K562 (cell line): ENCODE measurements around the gene TSSK6. TPM values are rescaled to one million over a fixed set of nuclear protein-coding genes. Genes with fewer than 3 reads are reported as not detected.
A peak's percentile ranks its signal among the peaks of the same experiment; 100 is the strongest.

Experiments used
- ATAC-seq: fragments of 200-7000 bp; cut with Tn5 transposase; 3 replicates; pipeline ENCODE4 v1.9.1; 2020; ENCODE audit warnings: moderate library complexity
- BruUV-seq: library from RNA; stranded (reverse); fragments of 400-500 nt; replicated peaks from 2 replicates; lab custom pipeline; 2021; lab: Mats Ljungman, UMichigan
- CTCF ChIA-PET: fragments of 300-600 bp; formaldehyde crosslinking; extraction: SDS; loops from one replicate; lab custom pipeline; 2021; ENCODE audit warnings: low intra/inter-chr PET ratio; lab: Yijun Ruan, JAX
- POLR2A ChIA-PET: fragments of 300-600, 350-650 bp; sonication (Branson Sonifier 250); formaldehyde crosslinking; extraction: SDS; loops from one replicate; lab custom pipeline; 2021; ENCODE audit warnings: antibody characterized with exemption, inconsistent platforms; lab: Yijun Ruan, JAX
- DNase-seq, 4 experiments: peaks; one replicate each; pipeline versions ENCODE4 v3.0.0 to v3.0.0-alpha.2; 2011 to 2018; ENCODE audit warnings: low spot score in 3 of 4, mixed read lengths in 3 of 4; ENCODE audit errors: extremely low read depth in 1 of 4
- FAIRE-seq: peaks from 2 replicates; lab custom pipeline; 2011; peaks lifted over from hg19 to GRCh38; lab: Jason Lieb, UNC
- H2AFZ ChIP-seq: 2 replicates; pipeline ENCODE4 v1.6.0; 2011; ENCODE audit warnings: low read depth, low read length, control low read depth, inconsistent platforms
- H3K27ac ChIP-seq: fragments of 200-600 bp; 3 replicates; pipeline ENCODE4 v1.8.0; 2011; ENCODE audit warnings: low read depth, mild to moderate bottlenecking, control low read depth, inconsistent platforms, low read length, moderate library complexity, mixed read lengths; ENCODE audit errors: extremely low read depth
- H3K27me3 ChIP-seq, 2 experiments: fragments of 300-600 bp in 1 of 2; 2 replicates in 1 of 2; 3 replicates in 1 of 2; pipeline versions ENCODE4 v1.6.0 to v1.8.0; 2011; ENCODE audit warnings: inconsistent platforms in 2 of 2, low read length in 2 of 2, mild to moderate bottlenecking in 1 of 2, mixed read lengths in 1 of 2, moderate library complexity in 1 of 2; ENCODE audit not compliant: control insufficient read depth in 2 of 2, insufficient read depth in 2 of 2
- H3K36me3 ChIP-seq: fragments of 300-600 bp; 3 replicates; pipeline ENCODE4 v1.8.0; 2011; ENCODE audit warnings: mild to moderate bottlenecking, low read length, inconsistent platforms; ENCODE audit not compliant: control insufficient read depth, insufficient read depth
- H3K4me1 ChIP-seq, 2 experiments: fragments of 200-600 bp in 1 of 2; replicated peaks in 1 of 2; 2 replicates in 1 of 2; 3 replicates in 1 of 2; pipeline versions ENCODE4 v1.5.1 to v1.8.0; 2011; ENCODE audit warnings: inconsistent platforms in 2 of 2, low read length in 2 of 2, mild to moderate bottlenecking in 1 of 2, mixed read lengths in 1 of 2, moderate library complexity in 1 of 2; ENCODE audit not compliant: control insufficient read depth in 2 of 2, insufficient read depth in 2 of 2
- H3K4me2 ChIP-seq: 2 replicates; pipeline ENCODE4 v1.6.1; 2011; ENCODE audit warnings: low read length, control low read depth, inconsistent platforms, mixed read lengths; ENCODE audit not compliant: insufficient read depth
- H3K4me3 ChIP-seq: fragments of 200-600 bp; sonication (generic), shearing (Covaris generic); 2 replicates; pipeline ENCODE4 v1.5.1; 2016; ENCODE audit warnings: control low read depth, inconsistent platforms
- H3K79me2 ChIP-seq: fragments of 200-600 bp; 3 replicates; pipeline ENCODE4 v1.8.0; 2011; ENCODE audit warnings: low read length, inconsistent platforms; ENCODE audit not compliant: control insufficient read depth, insufficient read depth
- H3K9ac ChIP-seq, 2 experiments: 2 replicates each; pipeline versions ENCODE4 v1.6.0 to v1.6.1; 2011; ENCODE audit warnings: low read depth in 2 of 2, low read length in 2 of 2, control low read depth in 1 of 2, inconsistent platforms in 1 of 2, mild to moderate bottlenecking in 1 of 2, mixed read lengths in 1 of 2; ENCODE audit not compliant: insufficient read depth in 1 of 2
- H3K9me1 ChIP-seq: one replicate; pipeline ENCODE4 v1.6.0; 2011; ENCODE audit warnings: inconsistent platforms, mild to moderate bottlenecking, low read length, moderate library complexity; ENCODE audit not compliant: control insufficient read depth, insufficient read depth
- H3K9me3 ChIP-seq: replicated peaks from 2 replicates; pipeline ENCODE4 v1.5.1; 2011; ENCODE audit warnings: low read depth, low read length, inconsistent platforms; ENCODE audit not compliant: control insufficient read depth, insufficient read depth
- H4K20me1 ChIP-seq: replicated peaks from 2 replicates; pipeline ENCODE4 v1.6.1; 2011; ENCODE audit warnings: low read length, inconsistent platforms, mixed read lengths; ENCODE audit not compliant: control insufficient read depth, insufficient read depth
- MTF1 ChIP-seq: fragments of 250-450 bp; sonication (Bioruptor Pico); IDR thresholded peaks from 2 replicates; pipeline ENCODE4 v1.9.0; 2021; ENCODE audit warnings: moderate library complexity, mild to moderate bottlenecking, inconsistent platforms, borderline replicate concordance
- PHF8 ChIP-seq: fragments of 200-600 bp; sonication (generic); IDR thresholded peaks from 2 replicates; pipeline ENCODE4 v1.6.1; 2012; ENCODE audit warnings: mixed run types, mild to moderate bottlenecking, inconsistent platforms, low read length, moderate library complexity, borderline replicate concordance
- POLR2G ChIP-seq: fragments of 200-400 bp; formaldehyde crosslinking; IDR thresholded peaks from 2 replicates; pipeline ENCODE4 v1.6.1; 2017; ENCODE audit warnings: low read depth, mild to moderate bottlenecking, antibody characterized with exemption, low read length, moderate library complexity
- SMARCC2 ChIP-seq: fragments of 450-650 bp; IDR thresholded peaks from 2 replicates; pipeline ENCODE4 v1.6.1; 2017; ENCODE audit warnings: antibody characterized with exemption, moderate library complexity, mild to moderate bottlenecking, low read depth
- WHSC1 ChIP-seq: IDR thresholded peaks from one replicate; pipeline ENCODE4 v1.6.1; 2012; ENCODE audit warnings: low read length, control low read depth, inconsistent platforms
- WGBS: fragments of 100-300 bp; shearing (Covaris generic); methylation state at CpG from one replicate; pipeline ENCODE4 v1.1.6; 2016; ENCODE audit warnings: low coverage, mixed read lengths; ENCODE audit not compliant: insufficient coverage; ENCODE audit errors: missing lambda C conversion rate; 5-methylcytosine and 5-hydroxymethylcytosine counted together
- in situ Hi-C: fragments of 300-500 bp; cut with MboI; formaldehyde crosslinking; loops from 4 replicates; pipeline ENCODE4 v1.15.0; 2018; ENCODE audit warnings: inconsistent platforms, mixed read lengths
- intact Hi-C: fragments of 100-400 bp; cut with micrococcal nuclease; formaldehyde crosslinking; loops from 2 replicates; pipeline ENCODE4 v1.14.2; 2022
- polyA plus RNA-seq, 8 experiments: library from polyadenylated mRNA; depleted of rRNA in 4 of 8; stranded (reverse) in 5 of 8; unstranded in 3 of 8; fragments of >200 nt; fragmentation: Nextera tagmentation in 2 of 8; fragmentation: Illumina TruSeq in 1 of 8; extraction: Ambion mirVana in 2 of 8; extraction: Trizol in 1 of 8; gene quantifications; 2 replicates each; pipeline versions ENCODE4 v1.2.1 to v1.2.3, GENCODE V29; 2011 to 2014; ENCODE audit warnings: inconsistent platforms in 1 of 8, missing spikeins in 1 of 8
- total RNA-seq, 7 experiments: library from RNA; depleted of rRNA in 6 of 7; stranded (reverse); fragments of >200 nt in 6 of 7; fragmentation: Illumina TruSeq in 2 of 7; extraction: Trizol in 2 of 7; gene quantifications; 2 replicates each; pipeline versions ENCODE4 v1.2.1 to v1.2.3, GENCODE V29; 2011 to 2021; ENCODE audit warnings: low replicate concordance in 1 of 7

Gene TSSK6
- total and polyA plus RNA-seq, 9 of the 15 experiments (the other 6 are each of a cell fraction or from before 2014, with no cell fraction given): 0.21 to 2.6 (median 1.5) TPM; not detected in 3

DNA sequence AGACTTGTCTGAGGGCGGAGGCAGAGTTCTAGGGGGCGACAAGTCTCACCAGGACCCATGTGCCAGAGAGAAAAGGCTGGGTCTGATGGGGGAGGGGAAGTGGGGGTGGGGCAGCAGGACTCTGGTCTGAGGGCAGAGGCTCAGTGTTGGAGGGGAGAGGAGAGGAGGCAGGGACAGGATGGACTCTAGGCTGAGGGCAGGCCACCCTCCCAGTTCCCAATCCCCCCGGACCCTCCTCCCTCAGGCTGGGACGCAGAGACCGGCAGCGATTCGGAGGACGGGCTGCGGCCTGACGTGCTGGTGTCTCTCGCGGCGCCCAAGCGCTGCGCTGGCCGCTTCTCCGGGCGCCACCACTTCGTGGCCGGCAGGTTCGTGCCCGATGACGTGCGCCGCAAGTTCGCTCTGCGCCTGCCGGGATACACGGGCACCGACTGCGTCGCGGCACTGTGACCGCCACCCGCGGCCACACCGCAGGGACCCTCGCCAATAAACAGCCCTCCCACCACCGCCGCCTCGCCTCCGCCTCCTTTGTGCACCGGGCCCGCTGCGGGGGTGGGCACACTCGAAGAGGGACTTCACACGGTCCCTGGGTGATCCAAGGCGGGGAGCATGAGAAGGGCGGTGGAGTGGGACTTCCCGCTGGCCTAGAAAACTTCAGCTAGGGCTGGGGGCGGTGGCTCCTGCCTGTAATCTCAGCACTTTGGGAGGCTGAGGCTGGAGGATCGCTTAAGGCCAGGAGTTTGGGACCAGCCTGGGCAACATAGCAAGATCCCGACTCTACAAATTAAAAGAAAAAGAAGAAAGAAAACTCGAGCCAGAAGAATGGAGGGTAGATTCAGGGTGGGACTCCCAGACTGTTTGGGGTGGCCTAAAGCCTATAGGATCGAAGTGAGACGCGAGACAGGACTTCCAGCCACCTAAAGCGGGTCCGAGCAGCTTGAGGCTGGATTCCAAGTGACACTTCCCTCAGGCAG is 22.0 kb upstream of the TSSK6 start (continued):
- TF ChIP-seq MTF1 (CRISPR knock-in tag): no peak
- TF ChIP-seq PHF8: no peak
- TF ChIP-seq, all 486 proteins: peak for 4

DNA sequence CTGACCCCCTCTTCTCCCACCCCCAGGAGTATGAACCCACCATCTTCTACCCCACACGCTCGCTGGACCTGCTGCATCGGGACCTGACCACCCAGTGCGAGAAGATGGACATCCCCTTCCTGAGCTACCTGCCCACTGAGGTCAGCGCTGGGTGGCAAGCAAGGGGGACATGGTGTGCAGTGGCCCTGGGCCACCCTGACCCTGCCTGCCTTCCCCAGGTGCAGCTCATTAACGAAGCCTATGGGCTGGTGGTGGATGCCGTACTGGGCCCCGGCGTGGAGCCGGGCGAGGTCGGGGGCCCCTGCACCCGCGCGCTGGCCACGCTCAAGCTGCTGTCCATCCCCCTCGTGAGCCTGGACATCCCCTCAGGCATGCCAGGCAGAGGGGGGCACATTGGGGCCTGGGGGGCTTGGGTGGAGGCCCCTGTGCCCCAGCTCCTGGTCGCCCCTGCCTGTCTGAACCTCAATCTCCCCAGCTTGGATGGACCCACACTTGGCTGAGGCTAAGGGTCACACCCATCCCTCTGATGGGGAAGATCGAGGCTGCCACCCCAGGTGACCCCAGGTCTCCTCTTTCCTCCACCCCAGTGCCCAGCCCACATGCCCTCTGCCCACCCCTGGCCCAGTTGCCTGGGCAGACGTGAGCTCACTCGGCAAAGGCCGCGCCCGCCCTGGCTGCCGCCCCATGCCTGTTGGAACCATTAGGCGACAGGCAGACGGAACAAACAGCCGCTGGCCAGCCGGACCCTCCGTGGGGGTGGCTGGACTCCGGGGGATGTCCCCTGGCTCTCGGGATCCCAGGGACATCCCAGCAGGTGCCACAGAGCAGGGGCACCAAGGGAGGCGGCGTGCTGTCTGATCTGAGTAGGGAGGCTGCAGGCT is 20.2 kb upstream of the TSSK6 start:
- FAIRE-seq (no peak), ATAC-seq (no peak), DNase-seq (no peak)
- POLR2A ChIA-PET: interaction anchor here (0.5 kb wide), 1 partner anchor 227 kb away, joined by 3 read pairs; no protein-coding TSS in a partner anchor
- BruUV-seq: no TSS peak
- no peak overlapping the region for H3K4me3 ChIP-seq
- no peak overlapping the region for H3K27ac ChIP-seq
- no peaks in the 10 kb centered on the region for H3K79me2 ChIP-seq
- no peaks in the 10 kb centered on the region; the same call in 2 of the 3 replicates for H3K36me3 ChIP-seq
- intact Hi-C loops (no loop called here), in situ Hi-C loops (loop anchor here (25.0 kb wide), 1 partner anchor 102 kb away; the partner anchor contains the start of genes GMIP and LPAR2)
- H2AFZ ChIP-seq: no peak overlapping the region
- 0 out of 2 replicates have a peak, but pooled peaks cover 10% of the 10 kb centered on the region for H4K20me1 ChIP-seq
- no peak overlapping the region for H3K9ac ChIP-seq
- H3K27me3 ChIP-seq: no peaks in the 10 kb centered on the region
- TF ChIP-seq WHSC1: no peak
- TF ChIP-seq SMARCC2: no peak
- peak; percentile 50 for TF ChIP-seq POLR2G
- 84% methylated on average over 27 of the region's 34 CpGs for WGBS
- CTCF ChIA-PET: no interaction called here
- H3K9me1 ChIP-seq: peaks cover 3% of the 10 kb centered on the region
- peaks cover 5 to 42% of the 10 kb centered on the region in 2 experiments for H3K4me1 ChIP-seq
- H3K9me3 ChIP-seq: no peaks in the 10 kb centered on the region; the same call in 1 of the 2 replicates
- no peak overlapping the region for H3K4me2 ChIP-seq
